Stomach (tissue), 9 donors: Measurements from ENCODE around the gene XRCC3. TPM values are rescaled to one million over a fixed set of nuclear protein-coding genes. Genes with fewer than 3 reads are reported as not detected.
A peak's percentile ranks its signal among the peaks of the same experiment; 100 is the strongest.

ENCODE experiments used
- DNase-seq, 2 donors: peaks; one replicate each; pipeline versions ENCODE4 v3.0.0 to v3.0.0-alpha.2; 2013 to 2019
- H3K27ac ChIP-seq, 5 donors: fragments of 200-600 bp in 4 of 5; sonication (generic) in 4 of 5; one replicate each; pipeline ENCODE4 v1.5.1; 2013 to 2019; ENCODE audit warnings: mild to moderate bottlenecking in 1 of 5, moderate library complexity in 1 of 5
- H3K27me3 ChIP-seq, 3 donors: fragments of 200-600 bp; sonication (generic); one replicate each; pipeline ENCODE4 v1.5.1; 2017 to 2019; ENCODE audit warnings: mixed run types in 1 of 3
- H3K36me3 ChIP-seq, 4 donors: fragments of 200-600 bp; sonication (generic); 1 replicate in 3 of 4; 2 replicates in 1 of 4; pipeline ENCODE4 v1.5.1; 2016 to 2019
- H3K4me1 ChIP-seq, 4 donors: fragments of 200-600 bp; sonication (generic); one replicate each; pipeline ENCODE4 v1.5.1; 2016 to 2019
- H3K4me3 ChIP-seq, 4 donors: fragments of 200-600 bp; sonication (generic) in 3 of 4; one replicate each; pipeline ENCODE4 v1.5.1; 2016 to 2019; ENCODE audit warnings: mild to moderate bottlenecking in 1 of 4
- H3K9me3 ChIP-seq, 4 donors: fragments of 200-600 bp; sonication (generic); one replicate each; pipeline ENCODE4 v1.5.1; 2016 to 2019
- EP300 ChIP-seq: sonication (generic); formaldehyde crosslinking; IDR thresholded peaks from one replicate; pipeline ENCODE4 v1.6.1; 2017; ENCODE audit warnings: antibody characterized with exemption
- POLR2A ChIP-seq, 4 donors: fragments of 450-650 bp; IDR thresholded peaks; one replicate each; pipeline ENCODE4 v1.6.1; 2016; ENCODE audit warnings: antibody characterized with exemption in 4 of 4, control low read depth in 2 of 4, mild to moderate bottlenecking in 1 of 4, moderate library complexity in 1 of 4
- POLR2AphosphoS5 ChIP-seq, 3 donors: sonication (generic); formaldehyde crosslinking; IDR thresholded peaks; one replicate each; pipeline ENCODE4 v1.6.1; 2016; ENCODE audit warnings: antibody characterized with exemption in 3 of 3
- WGBS, 5 donors: extraction: QIAGEN DNeasy Blood & Tissue Kit in 3 of 5; methylation state at CpG; one replicate each; pipeline versions ENCODE4 v1.1.5 to v1.1.7; 2013 to 2018; 5-methylcytosine and 5-hydroxymethylcytosine counted together
- intact Hi-C: fragments of 100-400 bp; cut with DNase I; formaldehyde crosslinking; loops from one replicate; pipeline ENCODE4 v1.15.1; 2023; ENCODE audit warnings: low total_unique reads
- polyA plus RNA-seq, 3 donors: library from polyadenylated mRNA; stranded (reverse); fragments of 200-250 nt; gene quantifications; one replicate each; pipeline ENCODE4 v1.2.3, GENCODE V29; 2013
- total RNA-seq, 5 donors: library from RNA; depleted of rRNA; stranded (reverse); fragments of >200 nt; gene quantifications; one replicate each; pipeline versions ENCODE4 v1.1.0 to v1.2.3, GENCODE V29; 2014 to 2016
- TF ChIP-seq, protein P1 (sequence below), 7 experiments: fragments of 450-650 bp in 4 of 7; fragments of 200-600 bp in 3 of 7; sonication (generic) in 3 of 7; IDR thresholded peaks; one replicate each; pipeline ENCODE4 v1.5.1; 2016 to 2019; ENCODE audit warnings: antibody characterized with exemption in 7 of 7, control low read depth in 2 of 7, mild to moderate bottlenecking in 1 of 7
- donor health status: healthy with polysubstance abuse.
- donor health status: Bipolar disorder and iron deficiency.
- donor health status: healthy.

XRCC3 gene
- total and polyA plus RNA-seq, 8 donors: 2.6 to 70.1 (median 6.3) TPM

DNA sequence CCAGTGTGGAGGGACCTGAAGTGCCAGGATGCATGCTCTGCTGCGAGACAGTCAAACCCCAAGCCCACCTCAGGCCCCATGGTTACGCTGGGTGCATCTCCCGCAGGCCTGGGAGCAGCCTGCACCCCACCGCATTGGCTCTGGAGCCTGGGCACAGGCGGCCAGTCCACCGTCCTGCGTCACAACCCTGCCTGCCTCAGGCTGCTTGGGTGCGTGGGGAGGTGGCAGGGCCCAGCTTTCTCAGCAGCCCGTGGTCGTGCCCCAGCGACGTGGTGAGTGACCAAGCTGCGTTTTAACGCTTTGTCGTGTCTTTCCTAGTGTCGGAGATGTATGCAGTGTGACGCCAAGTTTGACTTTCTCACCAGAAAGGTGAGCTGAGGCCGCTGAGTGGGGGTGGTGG, 11.2 kb upstream of the XRCC3 start:
- peak overlapping the region in 2 of 5 donors; percentile 79 to 83 for H3K27ac ChIP-seq
- intact Hi-C loops: no loop called here
- no peaks in the 10 kb centered on the region for H3K27me3 ChIP-seq
- no peak for TF ChIP-seq EP300
- no peak for TF ChIP-seq POLR2A (IDR thresholded peaks at IDR 0.05)
- TF ChIP-seq, protein P1, sequence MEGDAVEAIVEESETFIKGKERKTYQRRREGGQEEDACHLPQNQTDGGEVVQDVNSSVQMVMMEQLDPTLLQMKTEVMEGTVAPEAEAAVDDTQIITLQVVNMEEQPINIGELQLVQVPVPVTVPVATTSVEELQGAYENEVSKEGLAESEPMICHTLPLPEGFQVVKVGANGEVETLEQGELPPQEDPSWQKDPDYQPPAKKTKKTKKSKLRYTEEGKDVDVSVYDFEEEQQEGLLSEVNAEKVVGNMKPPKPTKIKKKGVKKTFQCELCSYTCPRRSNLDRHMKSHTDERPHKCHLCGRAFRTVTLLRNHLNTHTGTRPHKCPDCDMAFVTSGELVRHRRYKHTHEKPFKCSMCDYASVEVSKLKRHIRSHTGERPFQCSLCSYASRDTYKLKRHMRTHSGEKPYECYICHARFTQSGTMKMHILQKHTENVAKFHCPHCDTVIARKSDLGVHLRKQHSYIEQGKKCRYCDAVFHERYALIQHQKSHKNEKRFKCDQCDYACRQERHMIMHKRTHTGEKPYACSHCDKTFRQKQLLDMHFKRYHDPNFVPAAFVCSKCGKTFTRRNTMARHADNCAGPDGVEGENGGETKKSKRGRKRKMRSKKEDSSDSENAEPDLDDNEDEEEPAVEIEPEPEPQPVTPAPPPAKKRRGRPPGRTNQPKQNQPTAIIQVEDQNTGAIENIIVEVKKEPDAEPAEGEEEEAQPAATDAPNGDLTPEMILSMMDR (IDR thresholded peaks at IDR 0.05): no peak
- TF ChIP-seq POLR2AphosphoS5 (IDR thresholded peaks at IDR 0.05): no peak
- WGBS, 5 donors: 94 to 99% (median 95%) methylated on average over 14 to 18 of the region's 18 CpGs
- peaks cover 55 to 96% (median 82%) of the 10 kb centered on the region in 4 donors for H3K4me1 ChIP-seq
- DNase-seq: no peak
- H3K9me3 ChIP-seq: no peaks in the 10 kb centered on the region
- peaks cover 13 to 65% (median 46%) of the 10 kb centered on the region in 4 donors for H3K36me3 ChIP-seq
- no peak overlapping the region for H3K4me3 ChIP-seq

DNA sequence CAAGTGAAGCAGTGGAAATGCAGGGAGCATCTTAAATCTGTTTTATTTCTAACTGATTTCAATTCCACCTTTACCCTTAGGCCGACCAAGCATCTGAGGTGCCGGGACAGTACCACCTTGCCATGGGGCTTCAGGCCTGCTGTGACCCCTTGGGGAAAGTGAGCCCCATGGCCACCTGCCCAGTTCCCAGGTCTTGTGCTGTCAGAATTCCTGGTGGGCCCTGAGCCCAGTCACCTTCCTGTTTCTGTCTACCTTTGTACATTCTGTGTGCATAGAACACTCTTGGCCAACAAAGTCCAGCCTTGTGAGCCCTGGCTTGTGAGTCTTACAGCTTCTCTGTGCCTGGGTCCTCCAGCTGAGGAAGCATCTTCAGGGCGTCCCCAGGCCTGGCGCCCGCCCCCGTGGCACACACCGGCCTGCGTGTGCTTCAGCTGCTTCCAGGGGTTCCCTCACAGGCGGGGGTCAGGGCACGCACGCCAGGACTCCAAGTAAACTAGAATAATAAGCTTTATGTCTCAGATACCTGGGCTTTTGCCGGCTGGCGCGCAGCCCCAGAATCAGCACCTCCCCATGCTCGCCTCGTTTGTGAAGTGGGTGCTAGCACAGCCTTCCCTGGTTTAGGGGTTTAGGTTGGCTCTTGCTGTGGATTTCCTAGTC, 10.6 kb upstream of the XRCC3 start:
- peaks cover 53 to 96% (median 81%) of the 10 kb centered on the region in 4 donors for H3K4me1 ChIP-seq
- no peak for DNase-seq
- H3K27ac ChIP-seq: peak overlapping the region in 2 of 5 donors; percentile 79 to 83
- no peaks in the 10 kb centered on the region for H3K27me3 ChIP-seq
- TF ChIP-seq, protein P1 (IDR thresholded peaks at IDR 0.05): no peak
- TF ChIP-seq POLR2AphosphoS5 (IDR thresholded peaks at IDR 0.05) (no peak), EP300 (no peak), POLR2A (IDR thresholded peaks at IDR 0.05) (no peak)
- peaks cover 13 to 61% (median 43%) of the 10 kb centered on the region in 4 donors for H3K36me3 ChIP-seq
- 85 to 93% (median 89%) methylated on average over 16 of the region's 16 CpGs for WGBS, 5 donors
- no peak overlapping the region for H3K4me3 ChIP-seq
- intact Hi-C loops: no loop called here
- no peaks in the 10 kb centered on the region for H3K9me3 ChIP-seq

DNA sequence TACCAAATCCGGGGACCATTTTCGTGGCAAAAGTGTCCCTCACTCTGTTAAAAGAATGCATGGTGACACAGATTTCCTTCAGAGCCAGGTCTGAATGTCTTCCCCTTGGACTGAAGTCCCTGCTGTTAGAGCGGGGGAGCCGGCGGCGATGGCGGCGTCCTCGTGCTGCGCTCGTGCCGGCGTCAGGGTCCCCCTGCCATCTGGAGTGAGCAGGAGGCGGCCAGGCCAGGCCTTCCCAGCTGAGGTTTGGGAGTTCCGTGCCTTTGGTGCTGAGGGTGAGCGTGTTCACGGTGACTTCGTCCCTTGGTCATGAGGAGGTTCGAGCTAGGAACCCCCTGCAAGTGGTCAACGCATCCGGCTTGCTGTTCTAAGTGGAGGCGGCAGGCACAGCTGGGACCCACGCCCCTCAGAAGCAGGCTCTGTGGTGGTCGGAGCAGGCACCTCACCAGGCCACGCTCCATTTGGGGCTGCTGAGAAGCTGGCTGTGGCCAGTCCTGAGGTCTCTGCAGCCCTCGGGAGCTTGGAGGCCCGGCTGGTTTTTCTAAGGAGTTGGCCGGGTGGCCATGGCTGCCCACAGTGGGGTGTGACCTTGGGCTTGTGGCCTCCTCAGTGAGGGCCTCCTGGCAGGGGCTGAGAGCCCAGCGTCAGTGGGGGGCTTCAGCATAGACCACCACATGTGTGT, 9.9 kb upstream of the XRCC3 start:
- H3K4me1 ChIP-seq: peaks cover 46 to 96% (median 77%) of the 10 kb centered on the region in 4 donors
- intact Hi-C loops: no loop called here
- TF ChIP-seq POLR2AphosphoS5 (IDR thresholded peaks at IDR 0.05): no peak
- TF ChIP-seq EP300: no peak
- TF ChIP-seq, protein P1 (IDR thresholded peaks at IDR 0.05): no peak
- no peak for TF ChIP-seq POLR2A (IDR thresholded peaks at IDR 0.05)
- no peaks in the 10 kb centered on the region for H3K9me3 ChIP-seq
- no peak overlapping the region for H3K4me3 ChIP-seq
- no peak for DNase-seq
- H3K27me3 ChIP-seq: no peaks in the 10 kb centered on the region
- peak overlapping the region in 3 of 5 donors; percentile 60 to 83 (median 79) for H3K27ac ChIP-seq
- H3K36me3 ChIP-seq: peaks cover 12 to 53% (median 37%) of the 10 kb centered on the region in 4 donors
- WGBS, 5 donors: 93 to 95% (median 94%) methylated on average over 18 to 29 of the region's 29 CpGs

DNA sequence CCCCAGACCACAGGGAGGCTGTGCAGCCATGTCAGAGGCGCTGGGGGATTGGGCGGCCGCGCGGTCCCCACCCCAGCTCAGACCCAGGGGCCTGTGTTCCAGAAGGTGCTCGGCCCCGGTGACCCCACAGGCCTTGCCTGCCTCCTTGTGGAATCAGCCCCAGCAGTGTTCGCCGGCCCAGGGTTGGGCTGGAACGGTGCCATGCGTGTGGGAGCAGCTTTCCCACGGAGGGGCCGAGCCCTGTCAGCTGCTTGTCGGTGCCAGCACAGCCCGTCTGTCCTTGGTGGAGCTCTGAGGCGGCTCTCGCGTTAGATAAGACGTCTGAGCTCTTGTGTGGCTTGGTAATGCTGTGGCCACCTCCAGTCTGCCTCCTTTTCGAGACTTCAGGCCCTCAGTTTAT, 8.9 kb upstream of the XRCC3 start:
- intact Hi-C loops: no loop called here
- peak overlapping the region in 1 of 4 donors; percentile 16 for H3K4me3 ChIP-seq
- peak overlapping the region; percentile 39 to 83 (median 71) for H3K27ac ChIP-seq
- H3K4me1 ChIP-seq: peaks cover 39 to 96% (median 72%) of the 10 kb centered on the region in 4 donors
- peaks cover 3 to 43% (median 26%) of the 10 kb centered on the region in 4 donors for H3K36me3 ChIP-seq
- H3K27me3 ChIP-seq: no peaks in the 10 kb centered on the region
- no peaks in the 10 kb centered on the region for H3K9me3 ChIP-seq
- 28 to 41% (median 38%) methylated on average over 18 to 20 of the region's 20 CpGs for WGBS, 5 donors
- DNase-seq: peak; percentile 79 to 82
- TF ChIP-seq EP300: no peak
- TF ChIP-seq POLR2AphosphoS5 (IDR thresholded peaks at IDR 0.05): peak in 1 of 3 donors; percentile 48
